Measurements from ENCODE around the gene PNPLA5. TPM values are rescaled to one million over a fixed set of nuclear protein-coding genes. Genes with fewer than 3 reads are reported as not detected.

The PNPLA5 gene
- total and polyA plus RNA-seq, 2 of the 13 experiments (the other 11 are each of a cell fraction or from before 2014, with no cell fraction given), result not detected

DNA sequence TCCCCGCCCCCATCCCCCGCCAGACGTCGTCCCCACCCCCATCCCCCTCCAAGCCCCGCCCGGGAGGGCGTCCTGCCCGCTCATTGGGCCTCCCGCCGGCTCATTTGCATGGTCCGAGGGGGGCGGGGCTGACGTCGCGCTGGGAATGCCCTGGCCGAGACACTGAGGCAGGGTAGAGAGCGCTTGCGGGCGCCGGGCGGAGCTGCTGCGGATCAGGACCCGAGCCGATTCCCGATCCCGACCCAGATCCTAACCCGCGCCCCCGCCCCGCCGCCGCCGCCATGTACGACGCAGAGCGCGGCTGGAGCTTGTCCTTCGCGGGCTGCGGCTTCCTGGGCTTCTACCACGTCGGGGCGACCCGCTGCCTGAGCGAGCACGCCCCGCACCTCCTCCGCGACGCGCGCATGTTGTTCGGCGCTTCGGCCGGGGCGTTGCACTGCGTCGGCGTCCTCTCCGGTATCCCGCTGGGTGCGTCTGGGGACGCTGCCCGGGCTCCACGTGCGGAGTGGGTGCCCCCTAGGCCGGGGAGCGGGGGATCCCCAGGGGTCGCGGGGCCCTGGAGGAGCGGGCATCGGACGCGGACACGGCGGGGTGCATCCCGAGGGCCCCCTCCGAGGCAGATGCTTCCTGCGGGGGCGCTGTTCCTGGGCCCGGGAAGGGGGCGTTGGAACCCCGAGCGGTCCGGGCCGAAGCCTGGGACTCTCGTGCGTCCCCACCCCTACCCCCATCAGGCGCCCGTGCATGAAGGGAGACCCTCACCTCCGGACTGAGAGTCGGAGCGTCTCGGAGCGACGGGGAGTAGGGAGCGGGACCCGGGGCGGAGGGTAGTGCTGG lies 32.0 kb upstream of the PNPLA5 start, which contains the start of gene PNPLA3 (continued):
- TF ChIP-seq REPIN1 (CRISPR knock-in tag; IDR thresholded peaks at IDR 0.05; ENCODE audit: borderline replicate concordance, low read depth) (peak; percentile 67; the same call in 1 of the 2 replicates), ZMYM4 (CRISPR knock-in tag; IDR thresholded peaks at IDR 0.05) (peak; percentile 80), ZNF446 (CRISPR knock-in tag; IDR thresholded peaks at IDR 0.05) (peak; percentile 91; the same call in 1 of the 2 replicates), SALL1 (CRISPR knock-in tag; IDR thresholded peaks at IDR 0.05) (peak; percentile 73), JUN (CRISPR knock-in tag; IDR thresholded peaks at IDR 0.05) (no peak), SPEN (CRISPR knock-in tag; IDR thresholded peaks at IDR 0.05; ENCODE audit: low read depth) (0 out of 2 replicates have a peak, but pooled peaks have one; percentile 43), BRCA1 (CRISPR knock-in tag; IDR thresholded peaks at IDR 0.05) (peak; percentile 61; the same call in 1 of the 2 replicates), MTERF4 (CRISPR knock-in tag; IDR thresholded peaks at IDR 0.05) (peak; percentile 79; the same call in 1 of the 2 replicates), ZNF33B (CRISPR knock-in tag; IDR thresholded peaks at IDR 0.05) (peak; percentile 82; the same call in 1 of the 2 replicates), ATF7-NPFF (CRISPR knock-in tag; IDR thresholded peaks at IDR 0.05; ENCODE audit: low read depth) (peak; percentile 69; the same call in 1 of the 2 replicates), SNAPC5 (CRISPR knock-in tag; IDR thresholded peaks at IDR 0.05; ENCODE audit: borderline replicate concordance) (peak; percentile 82; the same call in 1 of the 2 replicates), MTF1 (CRISPR knock-in tag; IDR thresholded peaks at IDR 0.05) (0 out of 2 replicates have a peak, but pooled peaks have one; percentile 55), HNRNPL (IDR thresholded peaks at IDR 0.05; ENCODE audit: low read depth, low read length) (0 out of 2 replicates have a peak, but pooled peaks have one; percentile 13), ZFP36 (IDR thresholded peaks at IDR 0.05; ENCODE audit: borderline replicate concordance, low read depth, low read length, partially characterized antibody) (no peak), KDM3A (CRISPR knock-in tag; IDR thresholded peaks at IDR 0.05; ENCODE audit: low read depth) (peak; percentile 65; the same call in 1 of the 2 replicates), THAP9 (CRISPR knock-in tag; IDR thresholded peaks at IDR 0.05; ENCODE audit: borderline replicate concordance) (no peak), MAZ (IDR thresholded peaks at IDR 0.05; ENCODE audit: borderline replicate concordance, low read depth, low read length) (peak; percentile 22; the same call in 1 of the 2 replicates), MAZ (CRISPR knock-in tag; IDR thresholded peaks at IDR 0.05; ENCODE audit: low read depth) (no peak; the same call in 1 of the 2 replicates), GATA4 (IDR thresholded peaks at IDR 0.05; ENCODE audit: borderline replicate concordance, low read depth) (peak; percentile 58)
- TF ChIP-seq, protein P1, sequence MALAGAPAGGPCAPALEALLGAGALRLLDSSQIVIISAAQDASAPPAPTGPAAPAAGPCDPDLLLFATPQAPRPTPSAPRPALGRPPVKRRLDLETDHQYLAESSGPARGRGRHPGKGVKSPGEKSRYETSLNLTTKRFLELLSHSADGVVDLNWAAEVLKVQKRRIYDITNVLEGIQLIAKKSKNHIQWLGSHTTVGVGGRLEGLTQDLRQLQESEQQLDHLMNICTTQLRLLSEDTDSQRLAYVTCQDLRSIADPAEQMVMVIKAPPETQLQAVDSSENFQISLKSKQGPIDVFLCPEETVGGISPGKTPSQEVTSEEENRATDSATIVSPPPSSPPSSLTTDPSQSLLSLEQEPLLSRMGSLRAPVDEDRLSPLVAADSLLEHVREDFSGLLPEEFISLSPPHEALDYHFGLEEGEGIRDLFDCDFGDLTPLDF (CRISPR knock-in tag; IDR thresholded peaks at IDR 0.05), result 0 out of 2 replicates have a peak, but pooled peaks have one; percentile 37
- TF ChIP-seq, protein P2, sequence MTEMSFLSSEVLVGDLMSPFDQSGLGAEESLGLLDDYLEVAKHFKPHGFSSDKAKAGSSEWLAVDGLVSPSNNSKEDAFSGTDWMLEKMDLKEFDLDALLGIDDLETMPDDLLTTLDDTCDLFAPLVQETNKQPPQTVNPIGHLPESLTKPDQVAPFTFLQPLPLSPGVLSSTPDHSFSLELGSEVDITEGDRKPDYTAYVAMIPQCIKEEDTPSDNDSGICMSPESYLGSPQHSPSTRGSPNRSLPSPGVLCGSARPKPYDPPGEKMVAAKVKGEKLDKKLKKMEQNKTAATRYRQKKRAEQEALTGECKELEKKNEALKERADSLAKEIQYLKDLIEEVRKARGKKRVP (CRISPR knock-in tag; IDR thresholded peaks at IDR 0.05), result peak in 1 of 2 experiments; percentile 34; a peak in 1 of 4 replicates
- TF ChIP-seq, protein P3, sequence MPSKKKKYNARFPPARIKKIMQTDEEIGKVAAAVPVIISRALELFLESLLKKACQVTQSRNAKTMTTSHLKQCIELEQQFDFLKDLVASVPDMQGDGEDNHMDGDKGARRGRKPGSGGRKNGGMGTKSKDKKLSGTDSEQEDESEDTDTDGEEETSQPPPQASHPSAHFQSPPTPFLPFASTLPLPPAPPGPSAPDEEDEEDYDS (CRISPR knock-in tag; IDR thresholded peaks at IDR 0.05), result peak; percentile 95

All from HepG2 (cell line).